ENCODE data around the gene GCC2.

- TF ChIP-seq, protein P1, sequence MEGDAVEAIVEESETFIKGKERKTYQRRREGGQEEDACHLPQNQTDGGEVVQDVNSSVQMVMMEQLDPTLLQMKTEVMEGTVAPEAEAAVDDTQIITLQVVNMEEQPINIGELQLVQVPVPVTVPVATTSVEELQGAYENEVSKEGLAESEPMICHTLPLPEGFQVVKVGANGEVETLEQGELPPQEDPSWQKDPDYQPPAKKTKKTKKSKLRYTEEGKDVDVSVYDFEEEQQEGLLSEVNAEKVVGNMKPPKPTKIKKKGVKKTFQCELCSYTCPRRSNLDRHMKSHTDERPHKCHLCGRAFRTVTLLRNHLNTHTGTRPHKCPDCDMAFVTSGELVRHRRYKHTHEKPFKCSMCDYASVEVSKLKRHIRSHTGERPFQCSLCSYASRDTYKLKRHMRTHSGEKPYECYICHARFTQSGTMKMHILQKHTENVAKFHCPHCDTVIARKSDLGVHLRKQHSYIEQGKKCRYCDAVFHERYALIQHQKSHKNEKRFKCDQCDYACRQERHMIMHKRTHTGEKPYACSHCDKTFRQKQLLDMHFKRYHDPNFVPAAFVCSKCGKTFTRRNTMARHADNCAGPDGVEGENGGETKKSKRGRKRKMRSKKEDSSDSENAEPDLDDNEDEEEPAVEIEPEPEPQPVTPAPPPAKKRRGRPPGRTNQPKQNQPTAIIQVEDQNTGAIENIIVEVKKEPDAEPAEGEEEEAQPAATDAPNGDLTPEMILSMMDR (IDR thresholded peaks at IDR 0.05), result no peak
- TF ChIP-seq POLR2A (IDR thresholded peaks at IDR 0.05), result no peak
These were observed 11.5 kb downstream of the GCC2 start for GRCh38 chr2:108460345-108461037.
